Astrocyte (in vitro differentiated cells and primary cell): ENCODE results near the gene UGT2A1. TPM values are rescaled to one million over a fixed set of nuclear protein-coding genes. Genes with fewer than 3 reads are reported as not detected.

Source experiments
- DNase-seq: peaks from one replicate; pipeline ENCODE4 v3.0.0-alpha.2; 2010; ENCODE audit warnings: low read depth
- FAIRE-seq: peaks from 2 replicates; lab custom pipeline; 2011; peaks lifted over from hg19 to GRCh38; lab: Jason Lieb, UNC
- H2AFZ ChIP-seq: 2 replicates; pipeline ENCODE4 v1.6.0; 2012; ENCODE audit warnings: low read depth, low read length, inconsistent platforms
- H3K27ac ChIP-seq: 2 replicates; pipeline ENCODE4 v1.5.1; 2011; ENCODE audit warnings: low read depth, low read length, inconsistent platforms
- H3K27me3 ChIP-seq: 2 replicates; pipeline ENCODE4 v1.6.0; 2011; ENCODE audit warnings: low read length, inconsistent platforms; ENCODE audit not compliant: insufficient read depth
- H3K36me3 ChIP-seq: 2 replicates; pipeline ENCODE4 v1.5.1; 2011; ENCODE audit warnings: low read length, inconsistent platforms; ENCODE audit not compliant: insufficient read depth
- H3K4me1 ChIP-seq: 2 replicates; pipeline ENCODE4 v1.5.1; 2011; ENCODE audit warnings: low read length, inconsistent platforms; ENCODE audit not compliant: insufficient read depth
- H3K4me2 ChIP-seq: 2 replicates; pipeline ENCODE4 v1.6.0; 2012; ENCODE audit warnings: low read length, inconsistent platforms
- H3K4me3 ChIP-seq: 2 replicates; pipeline ENCODE4 v1.5.1; 2011; ENCODE audit warnings: low read depth, mild to moderate bottlenecking, low read length, inconsistent platforms; ENCODE audit not compliant: insufficient read depth
- H3K79me2 ChIP-seq: 2 replicates; pipeline ENCODE4 v1.6.0; 2012; ENCODE audit warnings: mild to moderate bottlenecking, low read length, inconsistent platforms; ENCODE audit not compliant: insufficient read depth
- H3K9ac ChIP-seq: 2 replicates; pipeline ENCODE4 v1.6.0; 2012; ENCODE audit warnings: mild to moderate bottlenecking, low read length, inconsistent platforms
- H3K9me3 ChIP-seq: 2 replicates; pipeline ENCODE4 v1.5.1; 2012; ENCODE audit warnings: low read depth, mild to moderate bottlenecking, low read length, inconsistent platforms; ENCODE audit not compliant: insufficient read depth
- H4K20me1 ChIP-seq: 2 replicates; pipeline ENCODE4 v1.6.0; 2012; ENCODE audit warnings: low read length, inconsistent platforms; ENCODE audit not compliant: insufficient read depth
- H3K27ac Mint-ChIP-seq: one replicate; pipeline ENCODE4 v1.8.0; 2021; ENCODE audit warnings: mild to moderate bottlenecking, mixed read lengths; ENCODE audit not compliant: unreplicated experiment
- H3K27me3 Mint-ChIP-seq: one replicate; pipeline ENCODE4 v1.8.0; 2021; ENCODE audit warnings: low read depth, mixed read lengths; ENCODE audit not compliant: unreplicated experiment
- H3K36me3 Mint-ChIP-seq: one replicate; pipeline ENCODE4 v1.8.0; 2021; ENCODE audit warnings: low read depth, mixed read lengths; ENCODE audit not compliant: unreplicated experiment
- H3K4me1 Mint-ChIP-seq: one replicate; pipeline ENCODE4 v1.8.0; 2021; ENCODE audit warnings: low read depth, mixed read lengths; ENCODE audit not compliant: unreplicated experiment
- H3K4me3 Mint-ChIP-seq: one replicate; pipeline ENCODE4 v1.8.0; 2021; ENCODE audit warnings: mild to moderate bottlenecking, moderate library complexity, mixed read lengths; ENCODE audit not compliant: unreplicated experiment
- H3K9me3 Mint-ChIP-seq: one replicate; pipeline ENCODE4 v1.8.0; 2021; ENCODE audit warnings: mild to moderate bottlenecking, mixed read lengths; ENCODE audit not compliant: unreplicated experiment
- EZH2 ChIP-seq: IDR thresholded peaks from 2 replicates; pipeline ENCODE4 v1.6.1; 2012; ENCODE audit warnings: mild to moderate bottlenecking, low read length, inconsistent platforms; ENCODE audit not compliant: insufficient read depth
- total RNA-seq: library from RNA; stranded (reverse); gene quantifications from 2 replicates; pipeline ENCODE4 v1.2.1, GENCODE V29; 2021
- TF ChIP-seq, protein P1 (sequence below): IDR thresholded peaks from 2 replicates; pipeline ENCODE4 v1.5.1; 2011; ENCODE audit warnings: low read depth, mild to moderate bottlenecking, inconsistent platforms, low read length, moderate library complexity; ENCODE audit not compliant: insufficient read depth

UGT2A1 gene
- total RNA-seq, 1 donor from 2014 or later = not detected

GRCh38 chr4:69594382-69594781 is 58.7 kb downstream of the UGT2A1 start:
- H2AFZ ChIP-seq = no peak overlapping the region
- no peaks in the 10 kb centered on the region for H3K4me1 ChIP-seq
- DNase-seq = no peak
- H3K4me3 Mint-ChIP-seq = no peak overlapping the region
- H4K20me1 ChIP-seq = no peaks in the 10 kb centered on the region
- no peak for FAIRE-seq
- no peaks in the 10 kb centered on the region for H3K27me3 ChIP-seq
- H3K9me3 ChIP-seq = no peaks in the 10 kb centered on the region
- H3K36me3 Mint-ChIP-seq = no peaks in the 10 kb centered on the region
- TF ChIP-seq, protein P1, sequence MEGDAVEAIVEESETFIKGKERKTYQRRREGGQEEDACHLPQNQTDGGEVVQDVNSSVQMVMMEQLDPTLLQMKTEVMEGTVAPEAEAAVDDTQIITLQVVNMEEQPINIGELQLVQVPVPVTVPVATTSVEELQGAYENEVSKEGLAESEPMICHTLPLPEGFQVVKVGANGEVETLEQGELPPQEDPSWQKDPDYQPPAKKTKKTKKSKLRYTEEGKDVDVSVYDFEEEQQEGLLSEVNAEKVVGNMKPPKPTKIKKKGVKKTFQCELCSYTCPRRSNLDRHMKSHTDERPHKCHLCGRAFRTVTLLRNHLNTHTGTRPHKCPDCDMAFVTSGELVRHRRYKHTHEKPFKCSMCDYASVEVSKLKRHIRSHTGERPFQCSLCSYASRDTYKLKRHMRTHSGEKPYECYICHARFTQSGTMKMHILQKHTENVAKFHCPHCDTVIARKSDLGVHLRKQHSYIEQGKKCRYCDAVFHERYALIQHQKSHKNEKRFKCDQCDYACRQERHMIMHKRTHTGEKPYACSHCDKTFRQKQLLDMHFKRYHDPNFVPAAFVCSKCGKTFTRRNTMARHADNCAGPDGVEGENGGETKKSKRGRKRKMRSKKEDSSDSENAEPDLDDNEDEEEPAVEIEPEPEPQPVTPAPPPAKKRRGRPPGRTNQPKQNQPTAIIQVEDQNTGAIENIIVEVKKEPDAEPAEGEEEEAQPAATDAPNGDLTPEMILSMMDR = no peak
- no peak for TF ChIP-seq EZH2
- no peak overlapping the region for H3K9ac ChIP-seq
- no peak overlapping the region for H3K27ac ChIP-seq
- no peaks in the 10 kb centered on the region for H3K36me3 ChIP-seq
- peaks cover 6% of the 10 kb centered on the region for H3K4me1 Mint-ChIP-seq
- no peak overlapping the region for H3K4me2 ChIP-seq
- H3K4me3 ChIP-seq = no peak overlapping the region
- H3K27ac Mint-ChIP-seq = no peak overlapping the region
- H3K9me3 Mint-ChIP-seq = no peaks in the 10 kb centered on the region
- no peaks in the 10 kb centered on the region for H3K27me3 Mint-ChIP-seq
- no peaks in the 10 kb centered on the region for H3K79me2 ChIP-seq

- no peak overlapping the region for H2AFZ ChIP-seq
- H3K9me3 ChIP-seq = no peaks in the 10 kb centered on the region
- H3K9me3 Mint-ChIP-seq = no peaks in the 10 kb centered on the region
Measured at GRCh38 chr4:69591364-69591763, 61.7 kb downstream of the UGT2A1 start.

GRCh38 chr4:69589884-69590283 is 63.2 kb downstream of the UGT2A1 start:
- FAIRE-seq = no peak
- Mint-ChIP-seq H3K27me3 (no peaks in the 10 kb centered on the region), H3K9me3 (no peaks in the 10 kb centered on the region), H3K4me3 (no peak overlapping the region), H3K27ac (no peak overlapping the region), H3K4me1 (peaks cover 14% of the 10 kb centered on the region), H3K36me3 (no peaks in the 10 kb centered on the region)
- H4K20me1 ChIP-seq = no peaks in the 10 kb centered on the region
- H3K27ac ChIP-seq = no peak overlapping the region
- no peaks in the 10 kb centered on the region for H3K27me3 ChIP-seq
- H3K4me3 ChIP-seq = no peak overlapping the region
- H3K4me1 ChIP-seq = no peaks in the 10 kb centered on the region
- no peaks in the 10 kb centered on the region for H3K79me2 ChIP-seq
- DNase-seq = peak; percentile 1
- no peak overlapping the region for H3K4me2 ChIP-seq
- H3K9ac ChIP-seq = no peak overlapping the region
- H3K36me3 ChIP-seq = no peaks in the 10 kb centered on the region
- TF ChIP-seq EZH2 = no peak
- TF ChIP-seq, protein P1 = no peak
- H2AFZ ChIP-seq = no peak overlapping the region
- no peaks in the 10 kb centered on the region for H3K9me3 ChIP-seq

More at GRCh38 chr4:69591364-69591763, 61.7 kb downstream of the UGT2A1 start:
- DNase-seq = no peak
- no peak for TF ChIP-seq EZH2
- TF ChIP-seq, protein P1 = no peak
- no peaks in the 10 kb centered on the region for H3K27me3 Mint-ChIP-seq
- H3K36me3 Mint-ChIP-seq = no peaks in the 10 kb centered on the region
- Histone ChIP-seq H3K4me2 (no peak overlapping the region), H3K36me3 (no peaks in the 10 kb centered on the region), H3K9ac (no peak overlapping the region), H3K4me1 (no peaks in the 10 kb centered on the region), H4K20me1 (no peaks in the 10 kb centered on the region), H3K27ac (no peak overlapping the region), H3K4me3 (no peak overlapping the region), H3K27me3 (no peaks in the 10 kb centered on the region), H3K79me2 (no peaks in the 10 kb centered on the region)
- H3K27ac Mint-ChIP-seq = no peak overlapping the region
- H3K4me1 Mint-ChIP-seq = peaks cover 6% of the 10 kb centered on the region
- no peak for FAIRE-seq
- no peak overlapping the region for H3K4me3 Mint-ChIP-seq
